Left ventricle myocardium inferior (tissue), 1 donor: ENCODE data around the gene SLC24A3. TPM values are rescaled to one million over a fixed set of nuclear protein-coding genes. Genes with fewer than 3 reads are reported as not detected.

ENCODE experiments used
- DNase-seq: peaks from one replicate; pipeline ENCODE4 v3.0.0-alpha.2; 2020
- H3K27ac ChIP-seq: fragments of 200-600 bp; replicated peaks from 2 replicates; pipeline ENCODE4 v1.8.0; 2021
- H3K27me3 ChIP-seq: fragments of 200-600 bp; 2 replicates; pipeline ENCODE4 v1.8.0; 2021; ENCODE audit warnings: low read depth
- H3K36me3 ChIP-seq: fragments of 200-600 bp; 2 replicates; pipeline ENCODE4 v1.8.0; 2021
- H3K4me1 ChIP-seq: fragments of 200-600 bp; 2 replicates; pipeline ENCODE4 v1.8.0; 2021
- H3K4me3 ChIP-seq: fragments of 200-600 bp; 2 replicates; pipeline ENCODE4 v1.8.0; 2021; ENCODE audit warnings: mild to moderate bottlenecking, moderate library complexity
- H3K9me3 ChIP-seq: fragments of 200-600 bp; replicated peaks from 2 replicates; pipeline ENCODE4 v1.8.0; 2021
- intact Hi-C: fragments of 100-400 bp; cut with micrococcal nuclease; formaldehyde crosslinking; loops from one replicate; pipeline ENCODE4 v1.11.0; 2022
- total RNA-seq: library from RNA; stranded (reverse); fragmentation: NEBNext Ultra II Directional; extraction: Animal tissue kit (Norgen Biotek cat#: 25700); gene quantifications from one replicate; pipeline ENCODE4 v1.2.1, GENCODE V29; 2021
- TF ChIP-seq, protein P1 (sequence below): fragments of 200-600 bp; IDR thresholded peaks from 2 replicates; pipeline ENCODE4 v1.8.0; 2021; ENCODE audit warnings: antibody characterized with exemption, mild to moderate bottlenecking, borderline replicate concordance
- donor health status: DM: no; HTN: yes; CAD: no; lungs with severe emphysema.

Gene SLC24A3
- total RNA-seq, 1 donor from 2014 or later = 1.3 TPM

DNA sequence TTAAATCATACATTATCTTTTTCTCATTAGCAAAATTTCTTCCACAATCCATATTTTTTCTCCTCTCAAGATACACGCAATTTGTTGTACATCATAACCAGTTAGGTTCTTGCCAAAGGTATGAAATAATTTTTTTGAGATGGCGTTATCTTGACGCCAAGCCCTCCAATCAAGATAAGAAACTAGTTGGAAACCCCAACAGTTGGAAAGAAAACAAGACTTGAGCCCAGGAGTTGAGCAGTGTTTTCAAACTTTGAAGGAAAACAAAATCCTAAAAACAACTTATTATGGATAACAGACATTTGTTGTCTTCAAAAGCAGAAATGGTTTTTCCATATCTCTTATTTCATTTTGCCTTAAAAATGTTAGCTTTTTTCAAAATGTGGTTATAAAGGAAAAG, 184.8 kb downstream of the SLC24A3 start:
- H3K27ac ChIP-seq = no peak overlapping the region
- H3K9me3 ChIP-seq = peaks cover 40% of the 10 kb centered on the region
- intact Hi-C loops = no loop called here
- H3K4me1 ChIP-seq = no peaks in the 10 kb centered on the region
- TF ChIP-seq, protein P1, sequence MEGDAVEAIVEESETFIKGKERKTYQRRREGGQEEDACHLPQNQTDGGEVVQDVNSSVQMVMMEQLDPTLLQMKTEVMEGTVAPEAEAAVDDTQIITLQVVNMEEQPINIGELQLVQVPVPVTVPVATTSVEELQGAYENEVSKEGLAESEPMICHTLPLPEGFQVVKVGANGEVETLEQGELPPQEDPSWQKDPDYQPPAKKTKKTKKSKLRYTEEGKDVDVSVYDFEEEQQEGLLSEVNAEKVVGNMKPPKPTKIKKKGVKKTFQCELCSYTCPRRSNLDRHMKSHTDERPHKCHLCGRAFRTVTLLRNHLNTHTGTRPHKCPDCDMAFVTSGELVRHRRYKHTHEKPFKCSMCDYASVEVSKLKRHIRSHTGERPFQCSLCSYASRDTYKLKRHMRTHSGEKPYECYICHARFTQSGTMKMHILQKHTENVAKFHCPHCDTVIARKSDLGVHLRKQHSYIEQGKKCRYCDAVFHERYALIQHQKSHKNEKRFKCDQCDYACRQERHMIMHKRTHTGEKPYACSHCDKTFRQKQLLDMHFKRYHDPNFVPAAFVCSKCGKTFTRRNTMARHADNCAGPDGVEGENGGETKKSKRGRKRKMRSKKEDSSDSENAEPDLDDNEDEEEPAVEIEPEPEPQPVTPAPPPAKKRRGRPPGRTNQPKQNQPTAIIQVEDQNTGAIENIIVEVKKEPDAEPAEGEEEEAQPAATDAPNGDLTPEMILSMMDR = no peak
- no peaks in the 10 kb centered on the region for H3K36me3 ChIP-seq
- H3K27me3 ChIP-seq = no peaks in the 10 kb centered on the region
- H3K4me3 ChIP-seq = no peak overlapping the region
- no peak for DNase-seq

DNA sequence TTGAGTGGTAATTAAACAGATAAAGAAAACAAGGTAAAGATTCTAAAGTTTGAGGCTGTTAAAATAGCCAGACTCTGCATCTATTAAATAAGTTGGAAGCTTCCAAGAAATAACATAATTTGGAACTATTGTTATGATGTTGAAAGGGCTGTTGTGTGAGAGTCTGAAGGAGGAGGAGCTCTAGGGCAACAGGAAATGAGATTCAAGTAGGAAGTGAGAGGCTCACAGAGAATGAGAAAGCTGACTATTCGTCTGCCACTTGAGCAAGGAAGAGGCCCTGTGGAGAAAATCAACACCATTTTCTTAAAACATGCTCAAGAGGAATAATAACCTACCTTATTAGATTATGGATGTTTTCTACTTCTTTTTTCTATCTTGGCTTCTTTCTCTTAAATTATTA, 185.2 kb downstream of the SLC24A3 start:
- no peak overlapping the region for H3K27ac ChIP-seq
- no peaks in the 10 kb centered on the region for H3K4me1 ChIP-seq
- H3K27me3 ChIP-seq = peaks cover 1% of the 10 kb centered on the region
- DNase-seq = no peak
- H3K9me3 ChIP-seq = peaks cover 40% of the 10 kb centered on the region
- no peak overlapping the region for H3K4me3 ChIP-seq
- intact Hi-C loops = no loop called here
- no peaks in the 10 kb centered on the region for H3K36me3 ChIP-seq
- TF ChIP-seq, protein P1 = no peak

DNA sequence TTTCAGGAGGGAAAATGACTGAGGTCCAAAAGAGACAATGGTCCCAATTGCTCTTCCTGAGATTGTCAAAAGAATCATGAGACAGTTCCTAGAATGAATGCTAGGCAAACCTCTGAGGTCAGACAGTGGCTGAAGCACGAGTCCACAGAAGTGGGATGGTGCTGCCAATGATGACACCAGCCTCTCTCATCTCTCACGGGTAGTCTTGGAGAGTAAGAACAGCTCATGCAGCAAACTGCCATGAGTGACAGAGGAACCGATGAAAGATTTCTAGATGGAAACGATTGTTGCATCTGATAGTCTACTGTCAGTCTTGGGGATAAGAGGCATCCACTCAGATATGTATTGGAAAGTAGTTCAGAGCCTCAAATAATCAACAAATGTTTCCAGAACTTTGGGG, 188.7 kb downstream of the SLC24A3 start:
- H3K27ac ChIP-seq = no peak overlapping the region
- peaks cover 7% of the 10 kb centered on the region for H3K27me3 ChIP-seq
- no peaks in the 10 kb centered on the region for H3K36me3 ChIP-seq
- no peak for DNase-seq
- intact Hi-C loops = no loop called here
- TF ChIP-seq, protein P1 = no peak
- H3K4me1 ChIP-seq = no peaks in the 10 kb centered on the region
- no peak overlapping the region for H3K4me3 ChIP-seq
- peaks cover 33% of the 10 kb centered on the region for H3K9me3 ChIP-seq

DNA sequence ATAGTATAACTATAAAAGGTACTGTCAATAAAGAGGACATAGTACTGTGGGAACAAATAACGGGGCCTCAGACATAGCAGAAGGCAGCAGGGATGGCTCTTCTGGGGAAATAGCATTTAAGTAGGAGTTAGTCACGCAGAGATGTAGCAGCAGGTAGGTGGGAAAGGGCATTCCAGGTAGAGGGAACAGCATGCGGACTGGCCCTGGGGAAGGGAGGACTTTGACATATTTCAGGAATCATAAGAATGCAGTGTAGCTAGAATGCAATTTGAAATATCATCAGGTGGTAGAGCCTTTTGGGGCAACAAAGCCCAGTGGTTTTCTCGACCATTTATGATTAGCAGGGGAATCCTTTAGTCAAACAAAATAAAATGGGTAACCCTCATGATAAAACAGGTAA, 191.1 kb downstream of the SLC24A3 start:
- H3K9me3 ChIP-seq = peaks cover 14% of the 10 kb centered on the region
- H3K27ac ChIP-seq = no peak overlapping the region
- no peaks in the 10 kb centered on the region for H3K4me1 ChIP-seq
- DNase-seq = no peak
- H3K36me3 ChIP-seq = no peaks in the 10 kb centered on the region
- intact Hi-C loops = no loop called here
- H3K4me3 ChIP-seq = no peak overlapping the region
- H3K27me3 ChIP-seq = peaks cover 17% of the 10 kb centered on the region
- TF ChIP-seq, protein P1 = no peak

DNA sequence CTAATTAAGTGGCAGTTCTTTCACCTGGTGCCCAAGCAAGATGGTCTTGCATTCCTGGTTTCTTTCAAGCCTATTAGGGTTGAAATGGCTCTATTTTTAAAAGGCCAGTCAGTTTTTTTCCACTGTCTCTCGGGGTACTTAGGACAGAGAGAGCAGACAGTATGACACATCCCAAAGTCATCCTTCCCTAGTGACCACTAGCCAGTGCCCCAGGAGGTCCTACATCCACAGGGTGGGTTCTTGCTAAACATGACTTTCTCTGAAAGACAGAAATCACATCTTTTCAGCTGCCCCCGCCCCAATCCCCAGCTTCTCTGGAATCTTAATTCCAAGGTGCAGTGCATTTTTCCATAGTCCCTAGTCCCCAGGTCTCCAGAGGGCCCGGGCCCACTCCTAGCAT, 192.4 kb downstream of the SLC24A3 start:
- TF ChIP-seq, protein P1 = no peak
- intact Hi-C loops = no loop called here
- H3K4me1 ChIP-seq = no peaks in the 10 kb centered on the region
- no peak for DNase-seq
- H3K27ac ChIP-seq = no peak overlapping the region
- H3K9me3 ChIP-seq = peaks cover 1% of the 10 kb centered on the region
- no peaks in the 10 kb centered on the region for H3K36me3 ChIP-seq
- H3K4me3 ChIP-seq = no peak overlapping the region
- peaks cover 17% of the 10 kb centered on the region for H3K27me3 ChIP-seq

DNA sequence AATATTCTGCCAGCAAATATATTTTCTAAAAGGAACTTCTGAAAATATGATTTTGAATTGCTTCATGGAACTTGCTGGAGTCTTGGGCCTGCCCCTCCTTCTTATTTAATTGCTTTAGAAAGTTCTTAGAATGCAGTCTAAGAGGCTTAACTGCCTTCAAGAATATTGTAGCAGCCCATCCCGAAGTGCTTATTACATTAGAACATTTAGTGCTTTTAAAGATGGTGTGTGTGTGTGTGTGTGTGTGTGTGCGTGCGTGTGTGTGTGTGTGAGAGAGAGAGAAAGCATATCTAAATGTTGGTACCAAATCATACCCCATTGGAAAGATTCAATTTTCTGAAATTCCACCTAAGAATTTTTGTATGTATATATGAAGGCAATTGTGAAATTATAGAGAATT, 193.5 kb downstream of the SLC24A3 start:
- Histone ChIP-seq H3K4me1 (no peaks in the 10 kb centered on the region), H3K27ac (no peak overlapping the region), H3K4me3 (no peak overlapping the region), H3K27me3 (peaks cover 17% of the 10 kb centered on the region), H3K9me3 (no peaks in the 10 kb centered on the region), H3K36me3 (no peaks in the 10 kb centered on the region)
- TF ChIP-seq, protein P1 = no peak
- intact Hi-C loops = no loop called here
- no peak for DNase-seq
